ENCODE measurements around the gene ZNF580.
A peak's percentile ranks its signal among the peaks of the same experiment; 100 is the strongest.

The ZNF580 gene

GRCh38 chr19:55660404-55660803 is 19.6 kb downstream of the ZNF580 start:
- DNase-seq (ENCODE audit: low read depth in 3 of 3) = no peak

- no peak for DNase-seq (ENCODE audit: low read depth in 3 of 3)
Observed at GRCh38 chr19:55660991-55661390, 20.2 kb downstream of the ZNF580 start.

GRCh38 chr19:55661826-55662225 is 21.0 kb downstream of the ZNF580 start:
- no peak for DNase-seq (ENCODE audit: low read depth in 3 of 3)

GRCh38 chr19:55663846-55664536 is 23.2 kb downstream of the ZNF580 start:
- DNase-seq (ENCODE audit: low read depth in 3 of 3) = no peak

GRCh38 chr19:55666343-55667005 is 25.7 kb downstream of the ZNF580 start:
- no peak for DNase-seq (ENCODE audit: low read depth in 3 of 3)

- DNase-seq (ENCODE audit: low read depth in 3 of 3) = no peak
Observed at GRCh38 chr19:55667006-55667381, 26.2 kb downstream of the ZNF580 start.

GRCh38 chr19:55667511-55667910 is 26.7 kb downstream of the ZNF580 start:
- no peak for DNase-seq (ENCODE audit: low read depth in 3 of 3)

- no peak for DNase-seq (ENCODE audit: low read depth in 3 of 3)
Observed at GRCh38 chr19:55667958-55668357, 27.2 kb downstream of the ZNF580 start.

- DNase-seq (ENCODE audit: low read depth in 3 of 3) = no peak
Observed at GRCh38 chr19:55668603-55669348, 28.0 kb downstream of the ZNF580 start.

- no peak for DNase-seq (ENCODE audit: low read depth in 3 of 3)
Observed at GRCh38 chr19:55669418-55670279, 28.8 kb downstream of the ZNF580 start.

GRCh38 chr19:55670280-55671053 is 29.7 kb downstream of the ZNF580 start:
- DNase-seq (ENCODE audit: low read depth in 3 of 3) = no peak

GRCh38 chr19:55671054-55671378 is 30.2 kb downstream of the ZNF580 start:
- no peak for DNase-seq (ENCODE audit: low read depth in 3 of 3)

GRCh38 chr19:55672418-55672817 is 31.6 kb downstream of the ZNF580 start:
- no peak for DNase-seq (ENCODE audit: low read depth in 3 of 3)

GRCh38 chr19:55673465-55673864 is 32.7 kb downstream of the ZNF580 start:
- DNase-seq (ENCODE audit: low read depth in 3 of 3) = no peak

- DNase-seq (ENCODE audit: low read depth in 3 of 3) = no peak
Observed at GRCh38 chr19:55673889-55674288, 33.1 kb downstream of the ZNF580 start.

- DNase-seq (ENCODE audit: low read depth in 3 of 3) = no peak
Observed at GRCh38 chr19:55674459-55674840, 33.6 kb downstream of the ZNF580 start.

GRCh38 chr19:55674841-55675660 is 34.2 kb downstream of the ZNF580 start, which contains the start of gene EPN1:
Gene EPN1, plus strand, starts transcription at chr19:55675226. Its CDS starts 3,402 bp downstream, at chr19:55678628.
- peak; percentile 96 to 97 (median 97) for DNase-seq (ENCODE audit: low read depth in 3 of 3)

GRCh38 chr19:55675661-55676354 is 35.0 kb downstream of the ZNF580 start:
- no peak for DNase-seq (ENCODE audit: low read depth in 3 of 3)

GRCh38 chr19:55676383-55676782 is 35.6 kb downstream of the ZNF580 start:
- no peak for DNase-seq (ENCODE audit: low read depth in 3 of 3)

Data from stimulated activated CD4-positive, alpha-beta T cell treated with anti-CD3 and anti-CD28 coated beads, TNF-alpha, amount 100 ng/mL, for 48 hours (primary cell).